Hepatocyte (in vitro differentiated cells): ENCODE results near the gene HHAT. TPM values are rescaled to one million over a fixed set of nuclear protein-coding genes. Genes with fewer than 3 reads are reported as not detected.
A peak's percentile ranks its signal among the peaks of the same experiment; 100 is the strongest.
"Not testable (repeated sequence)": the region's sequence is repeated elsewhere in the genome, so short reads cannot be mapped to it uniquely, and the experiment has no call there.

ENCODE experiments used
- DNase-seq: peaks from one replicate; pipeline ENCODE4 v3.0.0-alpha.2; 2016; ENCODE audit warnings: low spot score
- H2AFZ ChIP-seq: fragments of 200-600 bp; sonication (generic); 2 replicates; pipeline ENCODE4 v1.6.0; 2016; ENCODE audit warnings: antibody characterized with exemption, mild to moderate bottlenecking
- H3K27ac ChIP-seq: fragments of 200-600 bp; sonication (generic); 2 replicates; pipeline ENCODE4 v1.5.1; 2016; ENCODE audit warnings: mild to moderate bottlenecking
- H3K27me3 ChIP-seq: fragments of 200-600 bp; sonication (generic); 2 replicates; pipeline ENCODE4 v1.6.1; 2016
- H3K36me3 ChIP-seq: fragments of 200-600 bp; sonication (generic); replicated peaks from 2 replicates; pipeline ENCODE4 v1.5.1; 2016; ENCODE audit warnings: low read depth; ENCODE audit not compliant: insufficient read depth
- H3K4me1 ChIP-seq: fragments of 200-600 bp; sonication (generic); 2 replicates; pipeline ENCODE4 v1.5.1; 2016; ENCODE audit warnings: mild to moderate bottlenecking, moderate library complexity; ENCODE audit not compliant: insufficient read depth
- H3K4me2 ChIP-seq: fragments of 200-600 bp; sonication (generic); 2 replicates; pipeline ENCODE4 v1.6.0; 2016
- H3K4me3 ChIP-seq: fragments of 200-600 bp; sonication (generic); 2 replicates; pipeline ENCODE4 v1.5.1; 2016; ENCODE audit warnings: mild to moderate bottlenecking
- H3K79me2 ChIP-seq: fragments of 200-600 bp; sonication (generic); 2 replicates; pipeline ENCODE4 v1.6.0; 2017; ENCODE audit warnings: mild to moderate bottlenecking
- H3K9me2 ChIP-seq: fragments of 200-600 bp; sonication (generic); replicated peaks from 2 replicates; pipeline ENCODE4 v1.6.0; 2017; ENCODE audit warnings: mild to moderate bottlenecking; ENCODE audit not compliant: insufficient read depth
- H3K9me3 ChIP-seq: fragments of 200-600 bp; sonication (generic); 2 replicates; pipeline ENCODE4 v1.5.1; 2016; ENCODE audit warnings: low read depth, mild to moderate bottlenecking
- H4K20me1 ChIP-seq: fragments of 200-600 bp; sonication (generic); 2 replicates; pipeline ENCODE4 v1.6.0; 2016; ENCODE audit warnings: mild to moderate bottlenecking; ENCODE audit not compliant: insufficient read depth, poor library complexity, severe bottlenecking
- EZH2 ChIP-seq: fragments of 200-600 bp; sonication (generic); IDR thresholded peaks from 2 replicates; pipeline ENCODE4 v1.6.1; 2016; ENCODE audit warnings: antibody characterized with exemption, mild to moderate bottlenecking, borderline replicate concordance
- EZH2phosphoT487 ChIP-seq: fragments of 200-600 bp; sonication (generic); IDR thresholded peaks from one replicate; pipeline ENCODE4 v1.6.1; 2018; ENCODE audit warnings: antibody characterized with exemption, mild to moderate bottlenecking, low read depth, moderate library complexity; ENCODE audit not compliant: unreplicated experiment, severe bottlenecking
- WGBS: methylation state at CpG from one replicate; pipeline ENCODE4 v1.1.6; 2016; ENCODE audit warnings: low lambda C conversion rate; ENCODE audit errors: missing lambda C conversion rate; 5-methylcytosine and 5-hydroxymethylcytosine counted together
- polyA plus RNA-seq: library from polyadenylated mRNA; unstranded; fragments of >200 nt; fragmentation: Nextera tagmentation; extraction: Ambion mirVana; gene quantifications from 2 replicates; pipeline ENCODE4 v1.2.1, GENCODE V29; 2016
- total RNA-seq: library from RNA; depleted of rRNA; stranded (reverse); fragments of >200 nt; gene quantifications from 2 replicates; pipeline ENCODE4 v1.2.3, GENCODE V29; 2014
- TF ChIP-seq, protein P1 (sequence below): fragments of 200-600 bp; sonication (generic); IDR thresholded peaks from 2 replicates; pipeline ENCODE4 v1.5.1; 2016; ENCODE audit warnings: antibody characterized with exemption, mild to moderate bottlenecking; ENCODE audit not compliant: poor library complexity

The HHAT gene
- total and polyA plus RNA-seq, 2 experiments from 2014 or later = 5.3 to 6.3 TPM

DNA sequence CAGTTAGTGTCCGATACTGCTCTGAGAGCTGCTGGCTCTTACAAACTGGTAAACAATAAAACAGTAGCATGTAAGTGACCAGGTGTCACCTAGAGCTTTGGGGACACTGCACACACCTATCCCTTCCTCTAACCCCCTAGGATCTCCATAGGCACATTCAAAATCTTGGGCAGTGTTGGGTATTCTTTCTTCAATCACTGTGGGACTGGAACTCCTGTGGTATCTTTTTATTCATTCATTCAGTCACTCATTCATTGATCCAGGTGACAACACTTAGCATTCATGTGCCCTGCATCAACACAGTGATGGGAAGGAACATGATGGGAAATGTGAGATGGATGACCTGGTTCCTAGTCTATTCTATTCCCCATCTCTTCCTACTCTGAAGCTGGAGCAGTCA, 73.9 kb downstream of the HHAT start:
- Histone ChIP-seq H3K36me3 (no peaks in the 10 kb centered on the region), H3K4me2 (no peak overlapping the region), H2AFZ (no peak overlapping the region), H3K9me3 (no peaks in the 10 kb centered on the region), H4K20me1 (no peaks in the 10 kb centered on the region), H3K9me2 (no peaks in the 10 kb centered on the region), H3K27me3 (no peaks in the 10 kb centered on the region), H3K79me2 (no peaks in the 10 kb centered on the region), H3K27ac (no peak overlapping the region), H3K4me3 (no peak overlapping the region), H3K4me1 (no peaks in the 10 kb centered on the region)
- DNase-seq = no peak
- TF ChIP-seq EZH2 = no peak
- no peak for TF ChIP-seq EZH2phosphoT487
- TF ChIP-seq, protein P1, sequence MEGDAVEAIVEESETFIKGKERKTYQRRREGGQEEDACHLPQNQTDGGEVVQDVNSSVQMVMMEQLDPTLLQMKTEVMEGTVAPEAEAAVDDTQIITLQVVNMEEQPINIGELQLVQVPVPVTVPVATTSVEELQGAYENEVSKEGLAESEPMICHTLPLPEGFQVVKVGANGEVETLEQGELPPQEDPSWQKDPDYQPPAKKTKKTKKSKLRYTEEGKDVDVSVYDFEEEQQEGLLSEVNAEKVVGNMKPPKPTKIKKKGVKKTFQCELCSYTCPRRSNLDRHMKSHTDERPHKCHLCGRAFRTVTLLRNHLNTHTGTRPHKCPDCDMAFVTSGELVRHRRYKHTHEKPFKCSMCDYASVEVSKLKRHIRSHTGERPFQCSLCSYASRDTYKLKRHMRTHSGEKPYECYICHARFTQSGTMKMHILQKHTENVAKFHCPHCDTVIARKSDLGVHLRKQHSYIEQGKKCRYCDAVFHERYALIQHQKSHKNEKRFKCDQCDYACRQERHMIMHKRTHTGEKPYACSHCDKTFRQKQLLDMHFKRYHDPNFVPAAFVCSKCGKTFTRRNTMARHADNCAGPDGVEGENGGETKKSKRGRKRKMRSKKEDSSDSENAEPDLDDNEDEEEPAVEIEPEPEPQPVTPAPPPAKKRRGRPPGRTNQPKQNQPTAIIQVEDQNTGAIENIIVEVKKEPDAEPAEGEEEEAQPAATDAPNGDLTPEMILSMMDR = no peak
- WGBS = 100% methylated on average over 1 of the region's 1 CpG

GRCh38 chr1:210405316-210405715, 76.6 kb downstream of the HHAT start:
- Histone ChIP-seq H3K27me3 (no peaks in the 10 kb centered on the region), H3K9me3 (no peaks in the 10 kb centered on the region), H2AFZ (no peak overlapping the region), H3K9me2 (no peaks in the 10 kb centered on the region), H3K4me1 (no peaks in the 10 kb centered on the region), H3K79me2 (no peaks in the 10 kb centered on the region), H3K27ac (no peak overlapping the region), H3K4me2 (no peak overlapping the region), H3K4me3 (no peak overlapping the region), H4K20me1 (no peaks in the 10 kb centered on the region), H3K36me3 (no peaks in the 10 kb centered on the region)
- no peak for TF ChIP-seq EZH2
- TF ChIP-seq EZH2phosphoT487 = no peak
- TF ChIP-seq, protein P1 = no peak
- DNase-seq = no peak
- WGBS = 95% methylated on average over 4 of the region's 4 CpGs

GRCh38 chr1:210406341-210406740, 77.6 kb downstream of the HHAT start:
- not testable (repeated sequence) for H3K9me2 ChIP-seq, H3K27me3 ChIP-seq, H4K20me1 ChIP-seq, H3K79me2 ChIP-seq, H3K4me3 ChIP-seq, H2AFZ ChIP-seq, H3K4me1 ChIP-seq, H3K36me3 ChIP-seq, H3K9me3 ChIP-seq, DNase-seq, H3K4me2 ChIP-seq, H3K27ac ChIP-seq
- 70% methylated on average over 2 of the region's 2 CpGs for WGBS

DNA sequence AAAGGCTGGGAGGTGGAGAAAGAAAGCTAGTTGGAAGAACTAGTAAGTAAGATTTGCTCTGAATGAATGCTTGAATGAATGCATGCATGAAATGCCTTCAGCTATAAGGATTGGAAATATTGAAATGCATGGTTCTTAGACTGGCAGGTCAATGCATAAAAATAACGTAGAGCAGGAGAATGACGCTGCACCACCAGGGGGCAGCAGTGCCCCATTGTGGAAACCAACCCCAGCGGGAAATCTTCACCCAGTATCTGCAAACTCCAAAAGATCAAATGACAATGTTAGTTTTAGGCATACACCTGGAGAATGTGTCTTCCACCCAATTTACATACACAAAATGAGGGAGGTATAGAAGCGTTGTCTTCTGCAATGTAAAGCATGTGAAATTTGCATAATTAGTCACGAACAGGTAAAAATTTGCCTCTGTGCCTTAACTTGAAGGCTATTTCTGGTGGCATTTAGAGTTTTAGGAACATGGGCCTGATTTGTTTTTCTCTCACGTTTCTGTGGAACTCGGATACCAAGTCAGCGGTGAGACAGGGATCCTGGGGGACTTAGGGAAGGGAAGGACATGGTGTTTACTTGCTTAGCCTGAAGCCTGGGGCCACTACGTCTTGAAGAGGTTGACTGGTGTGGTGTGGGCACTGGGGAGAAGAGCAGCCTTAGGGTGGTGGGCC, 78.6 kb downstream of the HHAT start:
- Histone ChIP-seq H3K9me3 (no peaks in the 10 kb centered on the region), H3K9me2 (no peaks in the 10 kb centered on the region), H3K4me2 (no peak overlapping the region), H3K27ac (no peak overlapping the region), H3K4me3 (no peak overlapping the region), H3K36me3 (no peaks in the 10 kb centered on the region), H2AFZ (no peak overlapping the region), H3K4me1 (no peaks in the 10 kb centered on the region), H4K20me1 (no peaks in the 10 kb centered on the region), H3K27me3 (no peaks in the 10 kb centered on the region), H3K79me2 (no peaks in the 10 kb centered on the region)
- DNase-seq = peak; percentile 86
- TF ChIP-seq, protein P1 = peak; percentile 93
- TF ChIP-seq EZH2 = no peak
- no peak for TF ChIP-seq EZH2phosphoT487
- 20% methylated on average over 9 of the region's 9 CpGs for WGBS
